DND-41 (cell line): ENCODE measurements around the gene GLIPR1L1.

Experiments
- CTCF ChIP-seq: IDR thresholded peaks from 2 replicates; pipeline ENCODE4 v1.5.1; 2012; ENCODE audit warnings: borderline replicate concordance, low read length, moderate library complexity, mild to moderate bottlenecking; ENCODE audit not compliant: poor library complexity, severe bottlenecking; ENCODE audit errors: extremely low read depth
- EZH2 ChIP-seq: IDR thresholded peaks from 3 replicates; pipeline ENCODE4 v1.6.1; 2012; ENCODE audit warnings: borderline replicate concordance, low read depth, mild to moderate bottlenecking, moderate library complexity, low read length, inconsistent platforms; ENCODE audit not compliant: severe bottlenecking

GRCh38 chr12:75409830-75410229 is 75.4 kb downstream of the GLIPR1L1 start:
- TF ChIP-seq CTCF, result no peak
- TF ChIP-seq EZH2, result no peak
